Stimulated activated naive B cell treated with anti-CD40 and anti-IgM and Interleukin-4, amounts not matched to agents 10 μg/mL and 1 μg/mL and 100 μg/mL, for 72 hours (primary cell): ENCODE data around the gene NAALADL2.
"Not testable (repeated sequence)": the region's sequence is repeated elsewhere in the genome, so short reads cannot be mapped to it uniquely, and the experiment has no call there.

Source experiments
- ATAC-seq, 2 donors: fragments of 150-1000 bp; cut with Tn5 transposase; replicated peaks; 2 replicates each; pipeline ENCODE4 v1.10.0; 2021; ENCODE audit warnings: moderate library complexity in 1 of 2
- DNase-seq: peaks from one replicate; pipeline ENCODE4 v3.0.0; 2021
- H3K27ac Mint-ChIP-seq: one replicate; pipeline ENCODE4 v1.8.0; 2022; ENCODE audit warnings: mild to moderate bottlenecking, mixed read lengths
- H3K27me3 Mint-ChIP-seq, 2 donors: one replicate each; pipeline ENCODE4 v1.8.0; 2022; ENCODE audit warnings: mixed read lengths in 2 of 2
- H3K36me3 Mint-ChIP-seq, 2 donors: one replicate each; pipeline ENCODE4 v1.8.0; 2022; ENCODE audit warnings: mixed read lengths in 2 of 2, mild to moderate bottlenecking in 1 of 2
- H3K4me1 Mint-ChIP-seq, 2 donors: one replicate each; pipeline ENCODE4 v1.8.0; 2022; ENCODE audit warnings: mixed read lengths in 2 of 2, mild to moderate bottlenecking in 1 of 2
- H3K4me3 Mint-ChIP-seq, 2 donors: one replicate each; pipeline ENCODE4 v1.8.0; 2022; ENCODE audit warnings: mild to moderate bottlenecking in 2 of 2, mixed read lengths in 2 of 2, moderate library complexity in 1 of 2
- H3K9me3 Mint-ChIP-seq, 2 donors: one replicate each; pipeline ENCODE4 v1.8.0; 2022; ENCODE audit warnings: mixed read lengths in 2 of 2, mild to moderate bottlenecking in 1 of 2

The NAALADL2 gene

GRCh38 chr3:175608911-175609310, 749.8 kb downstream of the NAALADL2 start:
- Mint-ChIP-seq H3K4me1 (no peaks in the 10 kb centered on the region), H3K4me3 (no peak overlapping the region), H3K36me3 (no peaks in the 10 kb centered on the region), H3K27ac (no peak overlapping the region), H3K9me3 (no peaks in the 10 kb centered on the region), H3K27me3 (no peaks in the 10 kb centered on the region)
- DNase-seq = no peak
- ATAC-seq = no peak

DNA sequence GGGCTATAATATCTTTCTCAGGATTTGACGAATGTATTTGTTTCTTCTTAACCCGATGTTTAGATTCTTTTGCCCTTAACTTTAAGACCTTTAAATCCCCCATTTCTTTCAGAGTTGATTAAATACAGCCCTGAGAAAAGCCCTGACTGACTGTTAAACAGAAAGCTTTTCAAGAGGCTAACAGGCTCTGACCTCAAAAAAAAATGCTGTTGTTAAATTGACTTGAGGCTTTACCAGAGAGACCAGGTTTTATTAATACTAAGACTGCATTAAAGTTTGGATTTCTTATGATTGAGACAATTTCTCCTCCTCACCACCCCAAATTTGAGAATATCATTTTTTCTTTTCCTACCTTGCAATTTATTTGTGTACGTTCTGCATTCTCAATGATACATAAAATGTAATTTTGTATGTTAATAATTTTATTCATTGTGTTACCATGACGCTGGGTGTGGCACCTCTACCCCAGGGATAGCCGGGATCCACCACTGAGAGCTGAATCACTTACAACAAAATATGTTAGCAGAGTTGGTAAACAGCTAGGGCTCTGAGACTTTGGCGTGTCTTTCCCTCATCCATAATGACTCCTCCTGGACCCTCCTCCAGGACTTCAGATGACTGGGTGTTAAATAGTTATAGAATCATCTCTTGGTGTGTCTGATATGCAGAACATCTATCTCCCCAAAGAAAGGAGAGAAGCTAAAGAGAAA, 753.5 kb downstream of the NAALADL2 start:
- DNase-seq (no peak), ATAC-seq (no peak)
- H3K4me3 Mint-ChIP-seq = no peak overlapping the region
- no peaks in the 10 kb centered on the region for H3K9me3 Mint-ChIP-seq
- H3K4me1 Mint-ChIP-seq = no peaks in the 10 kb centered on the region
- H3K27ac Mint-ChIP-seq = no peak overlapping the region
- no peaks in the 10 kb centered on the region for H3K36me3 Mint-ChIP-seq
- no peaks in the 10 kb centered on the region for H3K27me3 Mint-ChIP-seq

GRCh38 chr3:175614107-175614506, 755.0 kb downstream of the NAALADL2 start:
- not testable (repeated sequence) for H3K27ac Mint-ChIP-seq, DNase-seq, H3K4me3 Mint-ChIP-seq, H3K9me3 Mint-ChIP-seq, H3K36me3 Mint-ChIP-seq, ATAC-seq, H3K4me1 Mint-ChIP-seq, H3K27me3 Mint-ChIP-seq

DNA sequence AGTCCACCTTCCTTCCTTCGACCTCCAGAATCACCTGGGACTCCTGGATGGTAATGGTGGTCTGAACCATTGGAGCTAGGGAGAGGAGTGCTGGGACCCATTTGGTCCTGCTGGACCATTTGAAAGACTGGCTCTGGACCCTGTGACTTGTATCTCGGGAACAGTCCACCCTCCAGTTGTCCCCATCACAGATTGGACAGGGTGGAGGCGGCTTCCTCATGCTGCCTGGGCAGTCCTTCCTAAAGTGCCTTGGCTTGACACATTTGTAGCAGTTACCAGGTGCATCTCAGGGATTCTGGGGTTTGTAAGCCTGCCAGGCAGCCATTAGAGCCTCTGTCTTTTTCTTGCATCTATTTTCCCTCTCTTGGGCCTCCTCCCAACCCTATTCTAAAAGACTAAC, 758.1 kb downstream of the NAALADL2 start:
- peak in 1 of 2 donors; percentile 7 for ATAC-seq

DNA sequence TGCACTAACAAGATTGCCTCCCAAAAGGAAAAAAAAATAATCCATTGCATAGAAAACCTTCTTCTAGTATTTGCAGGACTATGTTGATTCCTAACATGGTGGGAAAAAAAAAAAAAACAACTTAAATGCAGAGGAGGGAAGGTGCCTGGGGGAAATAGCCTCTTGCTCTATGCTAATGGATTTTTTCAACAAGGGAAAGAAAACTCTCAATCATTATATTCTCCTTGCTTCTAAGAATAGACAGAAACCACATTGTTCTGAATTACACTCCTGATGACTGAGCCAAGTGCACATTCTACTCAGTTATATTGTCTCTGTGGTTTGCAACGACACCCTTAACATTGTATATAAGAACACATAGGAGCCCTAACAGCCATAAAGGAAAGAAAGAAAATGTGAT, 760.2 kb downstream of the NAALADL2 start:
- no peaks in the 10 kb centered on the region for H3K36me3 Mint-ChIP-seq
- H3K4me1 Mint-ChIP-seq = no peaks in the 10 kb centered on the region
- ATAC-seq (no peak), DNase-seq (no peak)
- H3K27me3 Mint-ChIP-seq = no peaks in the 10 kb centered on the region
- peaks cover 0 to 6% of the 10 kb centered on the region in 2 donors for H3K9me3 Mint-ChIP-seq
- no peak overlapping the region for H3K27ac Mint-ChIP-seq
- H3K4me3 Mint-ChIP-seq = no peak overlapping the region

More for the DNA sequence above, 758.1 kb downstream of the NAALADL2 start:
- DNase-seq = no peak
- Mint-ChIP-seq H3K4me1 (no peaks in the 10 kb centered on the region), H3K9me3 (peaks cover 0 to 6% of the 10 kb centered on the region in 2 donors), H3K27ac (no peak overlapping the region), H3K27me3 (no peaks in the 10 kb centered on the region), H3K36me3 (no peaks in the 10 kb centered on the region), H3K4me3 (no peak overlapping the region)

- peaks cover 0 to 6% of the 10 kb centered on the region in 2 donors for H3K9me3 Mint-ChIP-seq
- no peak for ATAC-seq
- H3K4me1 Mint-ChIP-seq = no peaks in the 10 kb centered on the region
- no peak overlapping the region for H3K27ac Mint-ChIP-seq
- DNase-seq = no peak
- no peaks in the 10 kb centered on the region for H3K27me3 Mint-ChIP-seq
- no peak overlapping the region for H3K4me3 Mint-ChIP-seq
- no peaks in the 10 kb centered on the region for H3K36me3 Mint-ChIP-seq
Observed at GRCh38 chr3:175620093-175620492, 761.0 kb downstream of the NAALADL2 start.

DNA sequence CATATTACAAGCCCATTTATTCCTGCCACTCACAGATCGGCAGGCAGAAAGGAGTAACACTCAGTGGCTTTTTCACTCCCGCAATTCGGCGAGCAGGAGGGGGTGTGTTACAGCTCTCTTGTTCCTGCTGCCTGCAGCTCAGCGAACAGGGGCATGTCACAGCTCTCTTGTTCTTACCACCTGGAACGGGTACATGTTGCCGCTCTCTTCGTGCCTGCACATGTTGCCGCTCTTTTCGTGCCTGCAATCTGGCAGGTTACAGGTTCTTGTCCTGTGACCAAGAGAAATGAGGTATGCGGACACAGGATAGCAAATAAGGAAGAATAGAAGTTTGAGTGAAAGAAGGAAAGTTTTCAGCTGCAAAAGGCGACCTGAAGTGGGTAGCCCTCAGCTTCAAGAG, 761.4 kb downstream of the NAALADL2 start:
- no peaks in the 10 kb centered on the region for H3K4me1 Mint-ChIP-seq
- no peaks in the 10 kb centered on the region for H3K27me3 Mint-ChIP-seq
- ATAC-seq (no peak), DNase-seq (no peak)
- no peak overlapping the region for H3K27ac Mint-ChIP-seq
- no peaks in the 10 kb centered on the region for H3K36me3 Mint-ChIP-seq
- peaks cover 0 to 6% of the 10 kb centered on the region in 2 donors for H3K9me3 Mint-ChIP-seq
- no peak overlapping the region for H3K4me3 Mint-ChIP-seq

DNA sequence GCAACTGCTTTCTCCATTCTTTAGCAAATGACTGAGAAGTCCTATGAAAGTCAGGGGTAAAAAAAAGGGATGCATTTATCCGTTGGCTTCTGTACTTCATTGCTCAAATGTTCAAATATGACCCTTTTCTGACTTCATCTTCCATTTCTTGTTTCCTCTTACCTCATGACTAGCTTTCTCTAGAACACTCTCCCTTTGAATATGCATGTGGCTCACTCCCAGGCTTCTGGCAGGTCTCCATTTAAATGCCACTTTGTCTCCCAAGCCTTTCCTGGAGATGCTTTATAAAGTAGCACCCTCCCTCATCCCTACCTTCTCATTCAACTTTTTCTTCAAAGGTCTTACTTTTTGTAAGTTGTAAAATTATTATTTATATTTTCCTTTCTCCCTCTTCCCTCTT, 781.8 kb downstream of the NAALADL2 start:
- ATAC-seq = no peak
- DNase-seq = no peak
- no peaks in the 10 kb centered on the region for H3K36me3 Mint-ChIP-seq

GRCh38 chr3:175646865-175647264, 787.7 kb downstream of the NAALADL2 start:
- Mint-ChIP-seq H3K4me1 (no peaks in the 10 kb centered on the region), H3K27ac (no peak overlapping the region), H3K27me3 (no peaks in the 10 kb centered on the region), H3K36me3 (no peaks in the 10 kb centered on the region), H3K4me3 (no peak overlapping the region), H3K9me3 (peaks cover 0 to 3% of the 10 kb centered on the region in 2 donors)
- no peak for DNase-seq
- no peak for ATAC-seq

More for the DNA sequence above, 781.8 kb downstream of the NAALADL2 start:
- no peak overlapping the region for H3K27ac Mint-ChIP-seq
- peaks cover 0 to 4% of the 10 kb centered on the region in 2 donors for H3K9me3 Mint-ChIP-seq
- no peaks in the 10 kb centered on the region for H3K27me3 Mint-ChIP-seq
- no peaks in the 10 kb centered on the region for H3K4me1 Mint-ChIP-seq
- no peak overlapping the region for H3K4me3 Mint-ChIP-seq

- H3K27me3 Mint-ChIP-seq = no peaks in the 10 kb centered on the region
- no peak overlapping the region for H3K27ac Mint-ChIP-seq
- H3K4me1 Mint-ChIP-seq = no peaks in the 10 kb centered on the region
- DNase-seq = no peak
- H3K4me3 Mint-ChIP-seq = no peak overlapping the region
- ATAC-seq = no peak
- peaks cover 0 to 3% of the 10 kb centered on the region in 2 donors for H3K9me3 Mint-ChIP-seq
- no peaks in the 10 kb centered on the region for H3K36me3 Mint-ChIP-seq
Observed at GRCh38 chr3:175648899-175649298, 789.8 kb downstream of the NAALADL2 start.

GRCh38 chr3:175651716-175652115, 792.6 kb downstream of the NAALADL2 start:
- Mint-ChIP-seq H3K4me1 (no peaks in the 10 kb centered on the region), H3K27me3 (no peaks in the 10 kb centered on the region), H3K27ac (no peak overlapping the region), H3K36me3 (no peaks in the 10 kb centered on the region), H3K4me3 (no peak overlapping the region), H3K9me3 (peaks cover 0 to 3% of the 10 kb centered on the region in 2 donors)
- DNase-seq (no peak), ATAC-seq (no peak)

GRCh38 chr3:175655351-175655750, 796.2 kb downstream of the NAALADL2 start:
- Mint-ChIP-seq H3K36me3 (no peaks in the 10 kb centered on the region), H3K27me3 (no peaks in the 10 kb centered on the region), H3K4me1 (no peaks in the 10 kb centered on the region), H3K4me3 (no peak overlapping the region), H3K27ac (no peak overlapping the region), H3K9me3 (peaks cover 0 to 2% of the 10 kb centered on the region in 2 donors)
- ATAC-seq (no peak), DNase-seq (no peak)

GRCh38 chr3:175656461-175656860, 797.3 kb downstream of the NAALADL2 start:
- H3K27me3 Mint-ChIP-seq = no peaks in the 10 kb centered on the region
- H3K36me3 Mint-ChIP-seq = no peaks in the 10 kb centered on the region
- no peak for DNase-seq
- peaks cover 0 to 2% of the 10 kb centered on the region in 2 donors for H3K9me3 Mint-ChIP-seq
- ATAC-seq = no peak
- no peak overlapping the region for H3K4me3 Mint-ChIP-seq
- H3K27ac Mint-ChIP-seq = no peak overlapping the region
- no peaks in the 10 kb centered on the region for H3K4me1 Mint-ChIP-seq

- Mint-ChIP-seq H3K4me1 (no peaks in the 10 kb centered on the region), H3K27ac (no peak overlapping the region), H3K27me3 (no peaks in the 10 kb centered on the region), H3K4me3 (no peak overlapping the region), H3K36me3 (no peaks in the 10 kb centered on the region), H3K9me3 (peaks cover 0 to 1% of the 10 kb centered on the region in 2 donors)
- ATAC-seq = no peak
- no peak for DNase-seq
Observed at GRCh38 chr3:175659670-175660350, 800.7 kb downstream of the NAALADL2 start.

- no peaks in the 10 kb centered on the region for H3K36me3 Mint-ChIP-seq
- no peaks in the 10 kb centered on the region for H3K4me1 Mint-ChIP-seq
Observed at GRCh38 chr3:175662815-175663214, 803.7 kb downstream of the NAALADL2 start.

More at GRCh38 chr3:175662815-175663214, 803.7 kb downstream of the NAALADL2 start:
- Mint-ChIP-seq H3K4me3 (no peak overlapping the region), H3K27ac (no peak overlapping the region), H3K9me3 (peaks cover 0 to 1% of the 10 kb centered on the region in 2 donors), H3K27me3 (no peaks in the 10 kb centered on the region)
- ATAC-seq (no peak), DNase-seq (no peak)
